ENCODE data around the gene C2CD4A.
"Not testable (repeated sequence)": the region's sequence is repeated elsewhere in the genome, so short reads cannot be mapped to it uniquely, and the experiment has no call there.

Gene C2CD4A, protein sequence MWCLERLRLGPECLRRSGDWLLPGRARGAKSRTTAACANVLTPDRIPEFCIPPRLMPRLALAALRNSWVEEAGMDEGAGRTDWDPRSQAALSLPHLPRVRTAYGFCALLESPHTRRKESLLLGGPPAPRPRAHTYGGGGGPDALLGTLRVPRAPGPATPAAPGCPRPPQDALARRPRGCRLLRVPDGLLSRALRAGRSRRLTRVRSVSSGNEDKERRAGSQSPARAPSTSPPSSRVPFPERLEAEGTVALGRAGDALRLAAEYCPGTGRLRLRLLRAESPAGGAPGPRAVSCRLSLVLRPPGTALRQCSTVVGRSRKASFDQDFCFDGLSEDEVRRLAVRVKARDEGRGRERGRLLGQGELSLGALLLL

DNA sequence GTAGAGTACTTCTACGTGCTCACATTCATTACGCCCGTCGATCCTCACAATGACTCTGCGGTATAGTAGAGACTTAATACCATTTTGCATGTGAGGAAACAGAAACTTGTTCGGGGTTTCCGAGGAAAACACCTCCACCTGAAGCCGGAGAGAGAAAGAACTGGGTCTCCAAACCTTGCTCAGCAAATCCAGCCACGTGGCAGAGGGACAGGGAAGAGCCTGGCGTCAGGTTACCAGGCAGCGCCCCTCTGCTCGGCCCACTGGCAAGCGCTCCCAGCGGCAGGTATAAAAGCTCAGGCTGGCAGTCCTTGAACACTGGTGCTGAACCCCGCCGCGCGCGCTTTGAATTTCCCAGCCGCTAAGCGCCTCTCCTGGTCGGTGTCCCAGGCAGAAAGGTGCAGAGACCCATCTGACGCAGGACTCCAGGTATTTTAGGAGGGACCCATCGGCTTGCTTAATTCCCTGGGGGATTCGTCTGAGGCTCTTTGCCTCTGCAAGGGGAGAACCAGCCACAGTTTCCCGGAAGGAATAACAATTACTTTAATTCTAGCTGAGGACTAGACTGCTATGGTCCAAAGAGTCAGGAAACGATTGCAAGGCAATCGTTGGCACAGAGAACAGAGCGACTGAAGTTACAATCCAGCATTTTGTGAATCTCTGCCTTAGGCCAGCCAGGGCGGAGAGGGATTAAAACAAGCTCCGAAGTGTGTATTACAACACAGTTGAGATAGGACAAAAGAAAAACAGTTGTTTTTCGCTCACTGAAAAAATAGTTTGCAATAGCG, at the start of gene C2CD4A:
Gene C2CD4A (plus strand): TSS at position 315 of the 785 bp plus-strand sequence. CDS start 637 bp downstream, outside the sequence.
- DNase-seq, result peak; percentile 47 to 56

DNA sequence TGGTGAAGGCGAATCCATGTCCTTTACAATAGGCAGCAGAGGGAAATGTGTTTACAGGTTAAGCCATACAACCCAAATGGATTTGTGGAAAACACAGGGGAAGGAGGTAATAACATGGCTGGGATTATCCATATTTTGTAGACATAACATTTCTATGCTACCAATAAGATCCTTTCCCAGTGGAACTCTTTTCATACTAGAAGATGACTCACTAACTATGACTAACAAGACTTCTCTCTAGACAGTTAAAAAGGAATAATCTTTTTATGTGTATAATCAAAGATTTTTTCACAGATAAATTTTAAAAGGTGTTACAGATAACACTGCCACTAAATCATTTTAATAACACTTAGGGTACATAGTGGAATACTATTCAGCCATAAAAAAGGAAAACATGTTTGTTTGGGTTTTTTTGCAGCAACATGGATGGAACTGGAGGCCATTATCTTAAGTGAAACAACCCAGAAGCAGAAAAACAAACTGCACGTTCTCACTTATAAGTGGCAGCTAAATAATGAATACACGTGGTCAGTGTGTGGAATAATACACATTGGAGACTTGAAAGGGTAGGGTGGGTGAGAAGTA, 46.1 kb upstream of the C2CD4A start:
- no peak for DNase-seq

DNA sequence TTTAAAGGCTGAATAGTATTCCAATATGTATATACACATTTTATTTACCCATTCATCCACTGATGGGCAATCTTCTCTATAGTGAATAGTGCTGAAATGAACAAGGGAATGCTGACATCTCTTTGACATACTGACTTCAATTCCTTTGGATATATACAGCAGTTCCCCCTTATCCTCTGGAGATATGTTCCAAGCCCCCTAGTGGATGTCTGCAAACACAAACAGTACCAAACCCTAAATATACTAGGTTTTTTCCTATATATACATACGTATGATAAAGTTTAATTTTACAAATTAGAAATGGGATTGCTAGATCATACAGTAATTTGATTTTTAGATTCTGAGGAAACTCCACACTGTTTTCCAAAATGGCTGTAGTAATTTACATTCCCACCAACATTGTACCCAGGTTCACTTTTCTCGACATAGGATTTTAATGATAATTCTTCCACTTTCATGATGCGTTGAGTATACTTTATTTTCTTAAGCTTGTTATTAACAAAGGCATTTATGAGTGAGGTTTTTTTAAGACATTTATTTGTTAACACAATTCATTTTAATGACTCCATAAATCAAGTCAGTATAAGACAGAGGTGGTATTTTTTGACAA, 44.7 kb upstream of the C2CD4A start:
- DNase-seq, result no peak

DNA sequence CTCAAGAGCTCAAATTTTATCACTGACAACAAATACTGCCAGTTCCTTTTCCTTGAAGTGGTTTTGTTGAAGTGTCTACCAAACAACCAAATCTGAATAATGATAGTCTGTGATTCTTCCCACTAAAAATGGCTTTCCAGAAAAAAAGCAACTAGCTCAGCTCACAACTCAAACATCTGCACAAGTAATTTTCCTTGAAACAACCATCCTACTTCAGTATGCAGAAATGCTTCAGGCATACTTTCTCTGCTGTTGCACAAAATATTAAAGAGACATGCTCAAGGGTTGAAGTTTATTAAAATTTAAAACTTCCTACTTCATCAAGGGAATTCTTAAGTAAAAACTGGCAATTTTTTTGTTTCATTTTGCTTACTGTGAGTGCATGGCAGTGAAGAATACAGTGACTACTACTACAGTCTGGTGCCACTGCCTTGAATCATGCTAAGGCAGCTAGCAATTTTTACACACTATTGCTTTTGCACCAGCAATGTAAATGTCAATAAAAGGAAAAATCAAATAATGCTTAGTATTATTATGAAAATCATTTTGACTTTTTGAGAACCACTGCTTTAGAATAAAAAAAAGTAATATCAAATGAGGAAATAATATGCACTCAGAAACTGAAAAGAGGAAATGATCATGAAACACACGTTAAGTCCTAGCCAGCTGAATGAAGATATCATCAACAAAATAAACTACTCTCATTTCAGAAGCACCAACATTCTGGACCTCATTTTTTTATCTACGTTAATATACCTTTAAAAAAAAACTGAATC, 40.1 kb upstream of the C2CD4A start:
- DNase-seq, result no peak

DNA sequence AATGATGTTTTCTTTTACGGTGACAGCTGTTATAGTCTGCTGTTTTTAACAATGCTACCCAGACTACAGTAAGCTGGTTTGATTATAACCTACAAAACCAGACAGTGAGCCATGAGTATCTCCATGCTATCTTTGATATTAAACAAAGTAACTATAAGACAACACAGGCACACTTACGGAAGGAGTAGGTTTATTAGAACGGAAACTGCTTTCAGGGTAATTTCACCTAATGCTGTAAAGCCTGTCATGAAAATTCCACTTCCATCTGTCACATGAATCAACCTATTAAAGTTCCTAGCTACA, 39.6 kb upstream of the C2CD4A start:
- no peak for DNase-seq

DNA sequence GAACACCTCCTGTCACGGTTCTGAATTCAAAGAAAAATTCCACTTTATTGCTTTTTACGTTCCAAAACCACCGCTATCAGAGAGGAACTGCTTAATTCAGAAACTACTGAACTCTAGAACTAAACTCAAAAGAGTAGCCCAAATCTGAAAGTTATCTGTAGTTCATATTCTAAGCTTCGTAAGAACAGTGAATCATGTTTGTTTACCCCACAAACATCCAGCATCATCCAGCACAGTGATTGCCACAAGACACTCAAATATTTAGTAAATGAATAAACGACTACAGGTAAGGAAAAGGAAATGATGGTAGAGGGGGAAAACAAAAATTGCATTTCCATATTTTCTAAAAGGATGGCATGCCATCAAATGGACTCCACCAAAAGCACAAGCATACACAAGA, 38.9 kb upstream of the C2CD4A start:
- DNase-seq, result no peak

DNA sequence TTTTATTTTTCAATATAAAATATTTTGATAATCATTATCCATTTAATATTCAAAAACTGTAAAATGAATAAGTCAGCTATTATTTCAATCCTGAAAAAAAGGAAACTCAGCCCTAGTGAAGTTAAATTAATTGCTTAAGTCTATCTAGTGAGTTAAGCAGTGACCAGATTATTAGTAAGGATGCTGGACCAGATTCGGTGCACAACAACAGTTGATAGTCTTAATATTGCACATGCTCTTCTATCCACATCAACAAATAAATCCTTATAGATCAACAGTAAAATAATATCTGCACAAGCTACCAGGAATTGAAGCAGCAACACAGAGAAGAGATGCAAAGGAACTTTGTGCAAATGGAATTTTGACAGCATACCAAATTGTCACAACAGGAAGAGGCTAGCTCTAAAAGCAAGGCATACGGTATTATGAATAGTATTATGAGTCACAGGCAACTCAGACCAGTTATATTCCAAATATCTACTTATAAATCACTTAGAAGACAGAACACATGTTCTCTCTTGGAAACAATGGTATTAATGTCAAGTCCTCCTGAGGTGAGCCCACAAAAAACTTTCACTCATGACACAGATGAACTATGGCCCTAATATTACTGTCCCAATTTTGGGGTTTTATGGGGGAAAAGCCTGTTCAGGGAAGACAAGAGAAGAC, 31.4 kb upstream of the C2CD4A start:
- DNase-seq, result no peak

DNA sequence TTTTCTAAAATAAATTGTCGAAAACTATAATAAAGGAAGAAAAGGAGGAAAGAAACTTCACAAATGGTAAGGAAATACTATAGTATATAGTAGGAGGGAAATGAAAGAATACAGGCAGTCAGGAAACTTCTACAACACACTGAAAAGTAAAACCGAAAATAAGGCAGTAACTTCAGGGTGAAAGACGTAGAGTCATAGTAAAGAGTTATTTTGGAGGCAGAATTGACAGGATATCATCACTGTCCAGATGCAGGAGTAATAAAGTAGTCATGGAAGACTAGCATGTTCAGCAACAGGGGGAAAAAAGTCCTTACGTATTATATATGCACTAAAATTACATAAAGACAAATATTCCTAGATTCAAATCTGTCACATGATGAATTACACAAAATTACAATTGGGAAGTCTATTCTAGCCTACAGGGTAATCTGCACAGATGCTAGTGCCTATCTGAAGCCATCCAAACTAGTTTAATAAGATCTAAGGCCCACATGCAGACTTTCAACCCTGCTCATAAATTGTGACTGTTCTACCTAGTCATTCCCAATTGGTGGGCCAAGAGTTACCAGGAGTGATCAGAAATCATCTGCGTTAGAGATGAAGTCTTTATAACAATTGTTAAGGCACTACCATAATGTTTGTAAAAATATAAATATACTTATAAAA, 20.6 kb upstream of the C2CD4A start:
- DNase-seq, result no peak

DNA sequence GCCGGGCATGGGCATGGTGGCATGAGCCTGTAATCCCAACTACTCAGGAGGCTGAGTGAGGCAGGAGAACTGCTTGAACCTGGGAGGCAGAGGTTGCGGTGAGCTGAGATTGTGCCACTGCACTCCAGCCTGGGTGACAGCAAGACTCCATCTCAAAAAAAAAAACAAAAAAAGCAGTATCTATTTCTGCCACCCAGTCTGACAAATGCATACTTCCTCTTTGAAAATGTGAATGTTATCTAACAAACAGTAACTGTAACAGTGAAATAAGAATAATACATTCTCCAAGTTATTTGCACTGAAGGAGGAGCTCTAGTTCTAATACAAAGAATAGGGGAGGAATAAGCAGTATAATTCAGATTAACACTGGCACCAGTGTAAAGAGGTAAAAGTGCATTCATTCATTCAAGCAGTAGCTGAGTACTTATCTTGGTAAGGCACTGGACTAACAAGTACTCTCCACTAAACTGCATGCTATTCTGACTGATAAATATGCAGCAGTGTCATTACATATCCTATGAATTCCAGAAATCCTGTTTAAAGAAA, 19.4 kb upstream of the C2CD4A start:
- no peak for DNase-seq

DNA sequence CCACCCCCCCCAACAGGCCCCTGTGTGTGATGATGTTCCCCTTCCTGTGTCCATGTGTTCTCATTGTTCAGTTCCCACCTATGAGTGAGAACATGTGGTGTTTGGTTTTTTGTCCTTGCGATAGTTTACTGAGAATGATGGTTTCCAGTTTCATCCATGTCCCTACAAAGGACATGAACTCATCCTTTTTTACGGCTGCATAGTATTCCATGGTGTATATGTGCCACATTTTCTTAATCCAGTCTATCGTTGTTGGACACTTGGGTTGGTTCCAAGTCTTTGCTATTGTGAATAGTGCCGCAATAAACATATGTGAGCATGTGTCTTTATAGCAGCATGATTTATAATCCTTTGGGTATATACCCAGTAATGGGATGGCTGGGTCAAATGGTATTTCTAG, 18.5 kb upstream of the C2CD4A start:
- DNase-seq, result not testable (repeated sequence)

DNA sequence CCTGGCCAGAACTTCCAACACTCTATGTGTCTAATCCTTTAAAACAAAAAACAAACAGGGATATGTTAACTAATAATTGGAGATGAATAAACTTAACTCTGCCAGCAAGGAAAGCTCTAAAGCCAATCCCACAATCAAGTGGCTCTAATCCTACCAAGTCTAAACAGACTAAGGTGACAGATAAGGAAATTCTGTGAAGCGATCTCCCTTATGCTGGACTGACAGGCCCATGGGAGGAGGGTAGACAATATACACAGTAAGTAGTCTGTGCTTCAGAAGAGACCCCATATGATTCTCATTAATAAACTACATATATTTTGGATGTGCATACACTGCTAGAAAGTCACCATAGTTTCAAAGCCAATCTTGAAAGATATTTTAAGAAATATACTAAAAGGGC, 16.7 kb upstream of the C2CD4A start:
- no peak for DNase-seq

DNA sequence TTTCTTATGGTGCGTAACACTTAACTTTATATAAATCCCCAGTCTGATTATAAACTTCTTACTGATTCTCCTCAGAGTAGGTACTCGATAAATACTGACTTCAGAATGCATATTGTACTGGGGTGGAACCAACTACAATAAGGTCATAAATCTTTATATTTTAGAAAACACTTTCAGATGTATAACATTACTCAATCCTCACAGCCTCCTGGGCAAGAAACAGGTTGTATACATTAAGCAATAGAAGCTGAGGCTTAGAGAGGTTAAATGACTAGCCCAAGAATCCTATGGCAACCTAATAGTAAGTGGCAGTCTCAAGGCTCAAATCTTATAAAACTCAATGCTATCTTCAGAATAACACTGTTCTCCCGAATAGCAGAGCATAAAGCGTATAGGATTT, 15.6 kb upstream of the C2CD4A start:
- no peak for DNase-seq

DNA sequence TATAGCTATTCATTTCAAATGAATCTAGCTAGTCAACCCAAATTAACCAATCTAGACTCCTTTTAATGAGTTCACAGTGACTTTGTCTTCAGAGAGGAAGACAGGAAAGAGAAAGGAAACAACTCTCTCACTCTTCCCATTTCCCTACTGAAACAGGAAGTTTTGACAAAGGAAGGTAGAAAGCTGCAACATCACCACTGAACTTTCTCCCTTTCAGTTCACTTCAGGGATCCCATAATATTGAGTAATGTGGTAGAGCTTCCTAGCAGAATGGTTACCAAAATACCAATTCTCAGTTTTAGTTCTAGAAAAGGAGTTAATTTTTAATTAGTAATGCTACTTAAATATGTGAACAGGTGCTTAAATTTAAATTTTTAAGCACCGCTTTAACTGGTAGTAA, 14.1 kb upstream of the C2CD4A start:
- no peak for DNase-seq

DNA sequence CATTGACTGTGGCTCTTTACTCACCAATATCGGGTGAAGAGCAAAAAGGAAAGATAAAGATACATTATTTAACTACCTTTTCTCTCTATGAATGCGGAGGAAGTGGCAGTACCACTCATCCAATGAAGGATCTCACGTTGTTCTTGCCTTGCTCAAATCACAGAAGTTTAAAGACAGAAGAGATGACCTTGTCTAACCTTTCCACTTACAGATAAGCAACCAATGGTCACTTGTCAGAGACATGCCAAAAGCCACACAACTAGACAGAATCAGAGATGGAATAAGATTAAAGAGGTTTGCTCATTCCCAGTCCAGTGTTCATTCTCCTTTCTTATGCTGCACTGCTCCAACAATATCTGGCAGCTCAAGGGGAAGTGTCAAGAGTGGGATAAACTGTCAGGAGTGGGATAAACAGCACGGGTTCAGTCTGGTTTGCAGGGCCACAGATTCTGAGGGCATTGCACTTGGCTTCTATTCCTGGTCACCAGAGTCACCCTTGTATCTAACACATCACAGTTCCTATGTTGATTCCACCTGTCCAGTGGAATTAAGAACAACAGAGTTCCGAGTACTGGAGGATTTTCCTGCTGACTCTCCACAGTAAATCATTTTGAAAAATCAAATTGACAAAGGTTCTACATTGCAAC, 13.2 kb upstream of the C2CD4A start:
- DNase-seq, result no peak

DNA sequence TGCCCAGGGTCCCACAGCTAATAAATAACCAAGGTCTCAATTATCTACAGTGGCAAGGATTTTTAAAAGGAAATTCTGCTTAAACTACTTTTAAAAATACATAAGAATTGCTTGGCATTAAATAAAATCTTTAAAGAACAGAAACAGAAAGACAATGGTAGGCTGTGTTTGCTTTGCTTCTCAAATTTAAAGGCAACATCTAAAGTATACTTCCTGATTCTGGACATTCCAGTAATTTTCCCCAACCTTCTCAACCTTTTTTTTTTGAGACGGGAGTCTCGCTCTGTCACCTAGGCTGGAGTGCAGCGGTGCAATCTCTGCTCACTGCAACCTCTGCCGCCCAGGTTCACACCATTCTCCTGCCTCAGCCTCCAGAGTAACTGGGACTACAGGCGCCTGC, 11.8 kb upstream of the C2CD4A start:
- DNase-seq, result no peak

DNA sequence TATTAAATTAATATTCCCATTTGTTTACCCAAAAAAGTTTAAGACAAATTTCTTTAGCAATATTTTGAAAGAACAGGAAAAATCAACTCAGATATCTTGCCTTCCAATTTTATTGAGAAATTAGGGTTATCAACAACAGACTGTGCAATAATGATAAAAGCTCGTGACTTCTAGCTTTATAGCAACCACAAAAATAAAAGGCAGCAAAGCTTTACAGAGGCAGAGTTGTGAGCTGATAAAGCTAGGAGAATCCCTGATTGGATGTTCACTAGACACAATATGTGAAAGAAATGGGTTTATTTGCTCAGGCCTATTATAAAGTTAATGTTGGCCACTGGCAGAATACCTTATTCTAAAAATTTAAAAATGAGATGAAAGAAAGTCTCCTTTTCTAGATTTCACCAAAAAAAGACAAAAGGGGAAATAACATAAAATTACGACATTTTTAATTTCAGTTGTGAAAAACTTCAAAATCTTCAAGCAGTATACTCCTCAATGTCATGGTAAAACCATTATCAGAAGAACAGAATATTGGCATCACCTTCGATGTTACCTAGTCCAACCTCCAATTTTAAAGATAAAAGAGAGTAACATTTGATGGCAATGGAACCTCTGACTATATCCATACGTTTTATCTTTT, 9.3 kb upstream of the C2CD4A start:
- DNase-seq, result no peak

DNA sequence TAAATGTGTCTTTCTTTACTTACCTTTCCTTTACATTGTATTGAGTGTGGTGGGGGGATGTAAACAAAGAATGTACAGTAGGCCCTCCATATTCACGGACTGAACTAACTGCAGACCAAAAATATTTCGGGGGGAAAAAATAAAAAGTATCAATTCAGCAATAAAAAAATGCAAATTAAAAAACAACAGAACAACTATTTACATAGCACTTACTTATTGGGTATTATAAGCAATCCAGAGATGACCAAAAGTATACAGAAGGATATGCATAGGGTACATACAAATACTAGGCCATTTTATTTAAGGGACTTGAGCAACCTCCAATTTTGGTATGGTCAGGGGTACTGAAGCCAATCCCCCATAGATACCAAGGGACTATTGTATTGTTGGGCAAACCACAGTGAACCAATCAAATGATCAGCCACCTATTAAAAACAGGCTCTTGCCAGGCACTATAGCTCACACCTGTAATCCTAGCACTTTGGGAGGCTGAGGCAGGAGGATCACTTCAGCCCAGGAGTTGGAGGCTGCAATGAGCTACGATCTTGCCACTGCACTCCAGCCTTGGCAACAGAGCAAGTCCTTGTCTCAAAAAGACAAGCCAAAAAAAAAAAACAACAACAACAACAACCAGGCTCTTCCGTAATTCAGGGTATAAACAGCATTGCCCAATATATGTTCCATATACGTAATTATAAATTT, 8.3 kb upstream of the C2CD4A start:
- DNase-seq, result no peak

DNA sequence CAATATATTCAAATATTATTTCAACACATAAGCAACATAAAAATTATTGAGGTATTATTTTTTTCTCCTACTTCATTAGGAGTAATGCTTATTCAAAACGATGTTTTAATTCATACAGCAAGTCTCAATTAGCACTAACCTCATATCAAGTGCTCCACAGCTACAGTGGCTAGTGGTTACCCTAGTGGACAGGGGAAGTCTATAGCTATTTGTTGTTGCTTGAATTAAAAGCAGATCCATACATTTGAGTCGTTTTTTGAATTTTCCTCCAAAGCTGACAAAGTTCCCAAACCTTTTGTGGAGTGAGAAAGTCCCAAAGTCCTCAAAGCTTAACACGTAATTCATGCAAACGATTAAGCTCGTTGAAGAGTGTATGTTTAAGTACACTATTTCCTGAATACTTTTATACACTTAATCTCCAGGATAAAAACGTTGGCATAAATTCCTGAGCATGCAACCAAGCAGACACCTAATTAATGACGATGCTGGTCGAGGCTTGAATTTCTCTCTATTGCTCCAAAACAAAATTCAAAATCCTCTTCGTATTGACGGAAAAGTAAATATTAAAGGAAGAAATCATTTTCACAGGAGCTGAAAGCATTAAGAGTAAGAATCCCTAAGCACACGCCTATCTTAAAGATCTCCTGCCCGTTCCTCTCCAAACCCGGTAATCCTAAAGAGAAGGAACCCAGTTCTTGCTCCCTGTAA, 7.5 kb upstream of the C2CD4A start:
- no peak for DNase-seq

DNA sequence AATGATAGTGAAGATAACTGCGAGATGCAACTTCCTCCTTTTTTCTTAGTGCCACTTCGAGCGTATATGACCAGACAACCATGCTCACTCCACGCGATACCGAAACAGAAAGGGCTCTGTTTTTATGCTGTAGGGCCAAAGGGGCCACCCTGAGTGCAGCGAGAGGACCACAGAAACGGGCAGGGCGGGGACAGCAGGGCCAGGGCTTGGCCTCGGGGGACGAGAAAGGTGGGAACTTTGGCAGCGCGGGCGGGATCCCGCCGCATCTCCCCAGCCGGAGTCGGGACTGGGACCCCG, 7.0 kb upstream of the C2CD4A start:
- DNase-seq, result peak; percentile 69 to 72

Measured in CD4-positive, alpha-beta T cell treated with Interleukin-1 beta for 1 hour (primary cell).